Fibroblast of villous mesenchyme (primary cell): Measurements from ENCODE around the gene MCC. TPM values are rescaled to one million over a fixed set of nuclear protein-coding genes. Genes with fewer than 3 reads are reported as not detected.

Experiments used
- DNase-seq: peaks from one replicate; pipeline ENCODE4 v3.0.0-alpha.2; 2010; ENCODE audit warnings: low read depth
- H3K4me3 ChIP-seq: 2 replicates; pipeline ENCODE4 v1.5.1; 2011; ENCODE audit warnings: low read depth, mild to moderate bottlenecking, low read length
- CTCF ChIP-seq: IDR thresholded peaks from 2 replicates; pipeline ENCODE4 v1.5.1; 2012; ENCODE audit warnings: low read depth, mild to moderate bottlenecking, low read length; ENCODE audit not compliant: insufficient read depth
- total RNA-seq: library from RNA; depleted of rRNA; stranded (reverse); fragments of >200 nt; gene quantifications from 2 replicates; pipeline ENCODE4 v1.2.3, GENCODE V29; 2012

MCC gene
- total RNA-seq, 1 donor, result 37.6 TPM

DNA sequence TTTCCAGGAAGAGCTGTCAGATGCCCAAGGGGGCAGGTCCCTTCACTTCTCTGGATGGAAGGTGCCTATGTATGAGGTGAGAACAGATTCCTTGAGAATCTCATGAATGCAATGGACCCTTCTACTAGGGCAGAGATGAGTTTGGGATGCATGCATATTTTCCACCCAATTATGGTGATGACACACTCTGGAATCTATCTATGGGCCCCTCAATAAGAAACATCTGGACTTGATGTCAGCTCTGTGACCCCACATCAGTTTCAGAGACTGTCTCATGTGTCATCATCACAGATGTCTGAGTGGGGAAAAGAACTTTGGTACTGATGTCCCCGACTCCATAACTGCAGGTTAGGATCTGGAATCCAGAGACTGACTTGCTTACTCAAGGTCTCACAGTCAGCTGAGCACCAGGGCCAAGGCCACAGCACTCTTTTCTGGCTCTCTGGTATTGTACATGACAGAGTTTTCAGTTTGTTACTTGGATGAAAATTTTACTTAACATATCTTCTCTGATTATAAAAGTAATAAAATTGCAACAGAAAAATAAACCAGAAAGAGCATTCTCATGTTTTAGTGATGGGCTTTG lies 334.6 kb downstream of the MCC start:
- H3K4me3 ChIP-seq, result no peak overlapping the region
- DNase-seq, result peak; percentile 71
- TF ChIP-seq CTCF, result no peak

DNA sequence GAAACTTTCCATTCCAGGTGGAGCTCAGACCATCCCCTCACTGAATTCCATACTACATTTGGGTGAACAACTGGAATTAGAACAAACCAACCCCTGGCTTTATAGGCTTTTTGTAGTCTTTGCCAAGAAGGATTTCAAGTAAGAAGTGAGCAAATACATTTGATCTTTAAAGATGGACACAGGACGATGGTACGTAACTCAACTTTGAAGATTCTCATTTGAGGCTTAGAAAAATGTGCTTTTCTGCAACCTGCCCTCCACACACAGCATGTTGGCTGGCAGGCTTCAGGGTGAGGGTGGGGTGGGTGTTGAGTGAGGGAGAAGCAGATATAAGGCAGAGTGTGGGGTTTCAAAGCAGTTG lies 335.9 kb downstream of the MCC start:
- DNase-seq, result no peak
- no peak for TF ChIP-seq CTCF
- H3K4me3 ChIP-seq, result no peak overlapping the region

DNA sequence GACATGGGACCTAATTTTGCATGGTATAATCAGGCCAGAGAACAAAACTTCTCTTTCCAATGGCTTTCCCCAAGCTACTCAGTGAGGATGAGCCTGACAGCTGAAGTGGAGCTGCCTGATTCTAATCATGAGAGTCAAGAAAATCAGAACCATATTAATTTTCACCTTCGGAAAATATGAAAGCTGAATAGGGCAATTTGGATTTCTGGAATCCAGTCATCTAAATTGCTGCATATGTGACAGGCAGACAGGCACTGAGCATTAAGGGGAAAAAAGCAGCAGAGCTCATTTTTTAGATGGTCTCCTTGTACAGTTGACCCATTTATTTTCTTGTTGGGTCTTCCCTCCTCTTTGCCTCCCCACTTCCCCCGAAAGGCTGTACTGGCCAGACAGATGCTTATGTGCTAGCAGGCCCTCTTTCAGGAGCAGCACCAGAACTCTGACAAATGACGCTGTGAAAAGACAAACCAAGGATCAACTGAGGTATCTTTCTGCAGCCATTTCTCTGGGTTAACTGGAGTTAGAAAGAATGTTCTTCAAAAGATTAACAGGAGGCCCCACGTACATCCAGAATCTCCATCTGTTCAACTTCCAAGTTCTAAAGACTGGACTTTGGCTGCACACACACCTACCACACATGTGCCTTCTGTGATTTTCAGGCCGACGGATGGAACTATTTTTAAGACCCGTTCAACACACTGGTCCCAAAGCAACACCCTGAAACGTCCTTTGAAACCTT lies 336.4 kb downstream of the MCC start:
- no peak overlapping the region for H3K4me3 ChIP-seq
- no peak for TF ChIP-seq CTCF
- DNase-seq, result no peak

DNA sequence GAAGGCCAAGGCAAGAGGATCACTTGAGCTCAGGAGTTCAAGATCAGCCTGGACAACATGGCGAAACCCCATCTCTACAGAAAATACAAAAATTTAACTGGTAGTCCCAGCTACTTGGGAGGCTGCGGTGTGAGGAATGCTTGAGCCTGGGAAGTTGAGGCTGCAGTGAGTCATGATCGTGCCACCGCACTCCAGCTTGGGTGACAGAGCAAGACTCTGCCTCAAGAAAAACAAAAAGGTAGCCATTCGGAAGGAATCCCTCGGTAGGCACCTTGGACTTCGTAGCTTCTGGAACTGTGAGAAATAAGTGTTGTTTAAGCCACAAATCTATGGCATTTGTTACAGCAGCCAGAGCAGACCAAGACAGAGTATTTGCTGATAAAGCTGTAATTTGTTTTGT lies 337.4 kb downstream of the MCC start:
- no peak for DNase-seq
- H3K4me3 ChIP-seq, result no peak overlapping the region
- no peak for TF ChIP-seq CTCF

DNA sequence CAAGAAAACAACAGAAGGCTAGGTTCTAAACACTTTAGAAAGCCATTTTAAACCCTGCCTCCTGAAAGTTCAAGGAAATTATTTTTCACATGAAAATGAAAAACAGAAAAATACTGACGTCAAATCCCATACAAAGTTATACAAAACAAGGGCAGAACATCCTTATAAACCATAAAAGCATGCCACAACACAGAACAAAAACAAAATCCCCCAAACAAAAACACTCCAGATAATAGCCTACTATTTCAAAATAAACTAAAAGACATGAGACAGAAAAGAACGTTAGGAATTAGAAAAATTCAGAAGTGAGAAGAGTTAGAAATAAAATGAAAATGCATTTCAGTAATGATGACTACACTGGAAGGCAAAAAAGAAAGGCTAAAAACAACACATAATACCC lies 338.0 kb downstream of the MCC start:
- no peak for TF ChIP-seq CTCF
- H3K4me3 ChIP-seq, result no peak overlapping the region
- DNase-seq, result peak; percentile 85

DNA sequence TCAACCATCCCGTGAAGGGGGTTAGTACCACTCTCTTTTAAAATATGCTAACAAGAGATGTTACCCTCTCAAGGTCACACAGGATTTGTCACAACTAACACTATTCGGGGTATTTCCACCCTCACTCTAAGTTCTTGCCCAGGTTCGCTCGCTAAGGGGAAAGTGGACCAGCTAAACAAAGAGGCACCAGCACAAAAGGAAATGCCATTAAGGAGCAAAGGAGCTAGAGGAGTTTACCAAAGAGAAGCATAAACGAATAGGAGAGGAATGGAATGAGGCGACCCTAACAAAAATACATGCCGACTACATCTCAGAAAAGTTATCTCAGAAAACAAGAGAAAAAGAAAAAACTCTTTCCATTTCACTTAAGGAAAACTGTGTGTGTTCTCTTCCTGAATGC lies 340.7 kb downstream of the MCC start:
- no peak for TF ChIP-seq CTCF
- no peak overlapping the region for H3K4me3 ChIP-seq

DNA sequence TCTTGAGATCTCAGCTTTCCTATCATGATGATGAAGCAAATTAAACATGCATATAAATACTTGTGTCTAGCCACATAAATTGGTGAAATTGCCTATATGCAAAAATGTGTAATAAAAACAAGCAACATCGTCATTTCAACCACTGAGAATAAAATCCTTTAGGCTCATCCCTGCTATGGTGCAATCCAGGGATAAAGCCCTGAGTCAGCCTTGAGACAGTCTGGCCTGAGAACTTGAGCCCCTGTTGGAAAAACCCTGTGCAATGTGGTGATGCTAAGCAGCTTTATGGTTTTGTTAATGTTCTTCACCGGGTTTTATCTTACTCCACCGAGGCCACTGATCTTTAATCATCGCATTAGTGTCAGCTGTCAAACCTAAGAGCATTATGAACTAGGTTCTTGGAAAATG lies 341.1 kb downstream of the MCC start:
- TF ChIP-seq CTCF, result no peak
- peak; percentile 99 for DNase-seq
- no peak overlapping the region for H3K4me3 ChIP-seq

More for the DNA sequence above, 340.7 kb downstream of the MCC start:
- DNase-seq, result no peak
